ENCODE data around the gene PKIB.
"Not testable (repeated sequence)": the region's sequence is repeated elsewhere in the genome, so short reads cannot be mapped to it uniquely, and the experiment has no call there.

Gene PKIB

DNA sequence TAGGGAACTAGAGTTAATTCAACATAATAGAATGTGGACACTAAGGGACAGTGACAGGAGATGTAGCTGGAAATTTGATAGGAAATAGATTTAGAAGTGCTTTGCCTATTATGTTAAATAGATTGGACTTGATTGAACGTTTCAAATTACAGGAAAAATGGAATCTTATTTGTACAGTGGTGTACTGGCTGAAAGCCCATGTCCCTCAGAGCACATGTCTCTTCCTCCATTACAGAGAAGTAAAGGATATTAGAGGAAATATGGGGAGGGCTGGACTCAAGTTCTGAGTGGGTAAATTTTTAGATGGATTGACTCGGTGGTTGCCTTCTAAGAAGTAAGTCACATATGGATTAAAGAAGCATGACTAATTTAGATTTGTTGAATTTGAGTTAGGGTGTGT lies 11.4 kb downstream of the PKIB start:
- no peak for DNase-seq

- no peak for DNase-seq
Measured at GRCh38 chr6:122622479-122622878, 12.3 kb downstream of the PKIB start.

DNA sequence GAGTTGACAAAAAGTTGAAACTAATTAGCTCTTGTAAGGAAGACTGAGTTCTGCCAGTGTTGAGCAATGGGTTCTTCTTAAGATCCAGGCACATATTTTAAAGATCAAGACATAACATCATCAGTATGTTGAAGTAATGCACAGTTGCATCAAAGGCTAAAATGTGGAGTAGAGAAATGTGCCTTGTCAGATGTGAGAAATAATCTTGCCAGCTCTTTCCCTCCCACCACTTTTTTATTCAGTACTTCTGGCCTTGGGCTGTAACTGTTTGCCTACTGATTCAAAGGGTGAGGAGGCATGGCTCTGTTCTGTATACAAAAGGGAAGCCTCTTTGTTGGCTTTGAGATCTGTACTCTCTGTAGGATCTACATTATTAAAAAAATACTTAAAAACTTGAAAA lies 13.1 kb downstream of the PKIB start:
- no peak for DNase-seq

DNA sequence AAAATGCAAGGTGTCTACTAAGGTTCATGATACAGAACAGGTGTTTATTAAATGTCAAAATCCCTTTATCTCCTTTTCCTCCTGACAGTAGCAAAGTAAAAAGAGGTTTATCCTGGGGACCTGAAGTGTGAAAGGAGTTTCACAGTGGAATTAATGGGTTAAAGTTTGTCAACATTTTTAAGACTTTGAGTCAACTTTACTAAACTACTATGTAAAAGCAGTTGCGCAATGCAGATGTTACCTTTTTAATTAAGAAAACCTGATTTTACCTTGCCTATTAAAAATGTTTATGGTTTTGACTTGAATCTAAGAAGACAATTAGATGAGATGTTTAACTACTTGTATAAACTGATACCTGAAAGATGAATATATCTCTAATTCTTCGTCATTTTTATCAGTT lies 14.6 kb downstream of the PKIB start:
- no peak for DNase-seq

DNA sequence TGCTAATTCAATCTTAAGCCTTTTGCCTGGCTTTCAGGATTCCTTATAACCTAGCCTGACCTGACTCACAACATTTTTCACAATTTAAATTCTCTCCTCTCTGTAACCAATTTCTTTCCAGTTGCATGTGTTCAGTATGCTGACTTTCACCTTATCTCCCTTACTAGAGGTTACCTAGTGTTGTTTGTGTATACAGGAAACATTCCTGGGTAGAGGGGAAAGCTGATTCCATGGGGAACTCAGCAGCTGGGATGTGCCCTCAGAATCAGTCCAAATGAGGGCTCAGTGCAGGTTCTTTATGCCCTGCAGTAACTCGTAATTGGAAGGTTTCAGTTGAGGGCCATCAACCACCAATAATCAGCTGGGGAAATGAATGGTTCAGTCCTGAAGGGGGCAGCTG lies 18.5 kb downstream of the PKIB start:
- DNase-seq, result no peak

DNA sequence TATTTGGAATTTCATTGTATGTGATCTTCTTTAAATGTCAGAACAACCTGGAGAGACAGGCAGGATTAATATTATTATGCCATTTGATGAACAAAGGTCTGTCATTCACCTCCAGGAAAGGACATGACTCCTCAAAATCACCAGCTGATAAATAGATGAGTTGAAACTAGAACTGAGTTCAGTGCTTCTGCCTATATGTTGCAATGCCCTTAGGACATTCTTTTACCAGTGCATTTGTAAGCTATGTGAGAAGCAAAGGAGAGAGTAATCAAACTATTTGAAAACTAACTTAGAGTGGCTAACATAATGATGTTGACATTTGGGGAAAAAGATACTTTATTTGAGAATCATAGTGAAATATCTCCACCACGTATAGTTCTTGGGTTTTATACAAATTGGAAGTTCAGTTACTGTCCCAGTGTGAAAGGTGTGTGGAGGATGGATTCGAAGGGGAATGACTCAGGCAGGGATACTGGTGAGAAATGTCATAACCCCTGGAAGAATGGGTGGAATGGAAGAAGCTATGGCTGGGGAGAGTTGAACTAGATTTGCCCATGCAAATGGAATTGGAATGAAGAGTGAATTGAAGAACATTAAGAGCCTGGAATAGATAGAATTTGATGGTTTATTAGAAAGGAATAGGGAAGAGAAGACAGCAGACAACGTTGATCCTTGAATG lies 21.5 kb downstream of the PKIB start:
- no peak for DNase-seq

DNA sequence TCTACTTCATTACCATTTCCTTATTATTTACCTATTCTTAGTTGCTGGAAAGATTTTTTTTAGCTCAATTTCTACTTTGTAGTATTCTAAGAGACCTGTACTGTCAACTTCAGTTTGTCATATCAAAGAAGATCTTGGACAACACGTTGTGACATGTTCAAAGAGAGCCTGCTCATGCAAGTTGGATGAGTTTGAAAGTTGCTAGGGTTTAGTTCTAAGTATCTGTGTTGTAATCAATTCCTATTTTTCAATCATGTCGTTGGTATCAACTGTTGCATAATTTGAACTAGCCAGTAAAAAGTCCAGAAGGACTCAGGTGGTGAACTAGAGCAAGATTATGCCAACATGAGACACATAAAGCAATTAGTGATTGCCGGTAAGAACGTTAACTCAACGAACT lies 30.2 kb downstream of the PKIB start:
- DNase-seq, result no peak

DNA sequence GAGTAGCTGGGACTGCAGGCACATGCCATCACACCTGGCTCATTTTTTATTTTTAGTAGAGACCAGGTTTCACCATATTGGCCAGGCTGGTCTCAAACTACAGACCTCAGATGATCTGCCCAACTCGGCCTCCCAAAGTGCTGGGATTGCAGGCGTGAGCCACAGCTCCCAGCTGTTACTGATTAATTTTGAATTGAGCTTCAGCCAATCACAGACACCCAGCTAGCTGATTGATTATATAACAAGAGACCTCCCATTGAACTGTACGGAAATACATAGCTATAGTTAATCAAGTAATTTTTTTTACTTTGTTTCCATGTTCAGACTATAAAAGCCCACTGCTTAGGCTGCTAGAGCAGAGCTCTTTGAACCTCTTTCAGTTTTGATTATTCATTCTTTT lies 31.6 kb downstream of the PKIB start:
- DNase-seq, result no peak

GRCh38 chr6:122642604-122643003 lies 32.4 kb downstream of the PKIB start:
- DNase-seq, result not testable (repeated sequence)

GRCh38 chr6:122645256-122645655 lies 35.1 kb downstream of the PKIB start:
- DNase-seq, result no peak

GRCh38 chr6:122647765-122648164 lies 37.6 kb downstream of the PKIB start:
- DNase-seq, result no peak

DNA sequence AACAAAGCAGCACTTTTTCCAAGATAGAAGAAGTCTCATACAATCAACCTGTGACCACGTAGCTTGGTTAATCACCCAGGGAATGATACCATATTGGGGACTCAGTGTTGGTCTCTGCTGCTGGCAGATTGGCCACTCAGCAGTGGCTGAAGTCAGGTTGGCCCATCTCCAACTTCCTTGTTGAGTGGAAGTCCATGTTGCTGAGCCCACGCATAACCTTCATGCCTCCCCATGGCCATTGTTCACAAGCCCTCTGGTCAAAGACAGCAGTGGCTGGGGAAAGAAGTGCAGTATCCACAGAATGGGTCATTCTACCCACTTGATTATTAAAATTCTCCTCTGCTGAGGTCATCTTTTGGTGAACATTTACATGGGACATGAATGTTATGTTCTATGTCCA lies 38.5 kb downstream of the PKIB start:
- DNase-seq, result no peak

- DNase-seq, result no peak
Measured at GRCh38 chr6:122649701-122650100, 39.5 kb downstream of the PKIB start.

DNA sequence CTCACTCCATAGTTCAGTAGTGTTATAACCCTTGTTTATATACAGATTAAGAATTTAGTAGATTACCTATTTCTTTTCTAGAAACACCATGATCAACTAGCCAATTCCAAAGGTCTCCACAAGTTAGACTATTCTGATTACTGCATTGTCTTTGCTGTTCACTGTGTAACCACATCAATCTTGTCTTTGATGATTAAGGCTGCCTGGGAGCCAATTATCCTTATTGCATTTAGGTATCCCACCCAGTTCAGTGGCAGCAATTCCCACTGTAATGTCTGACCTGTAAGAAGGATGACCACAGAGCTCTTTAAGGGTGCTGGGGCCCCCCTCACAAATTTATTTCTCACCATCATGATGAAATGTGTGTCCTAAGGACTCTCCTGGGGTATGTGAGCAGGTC lies 40.2 kb downstream of the PKIB start:
- no peak for DNase-seq

- DNase-seq, result no peak
Measured at GRCh38 chr6:122651031-122651430, 40.8 kb downstream of the PKIB start.

DNA sequence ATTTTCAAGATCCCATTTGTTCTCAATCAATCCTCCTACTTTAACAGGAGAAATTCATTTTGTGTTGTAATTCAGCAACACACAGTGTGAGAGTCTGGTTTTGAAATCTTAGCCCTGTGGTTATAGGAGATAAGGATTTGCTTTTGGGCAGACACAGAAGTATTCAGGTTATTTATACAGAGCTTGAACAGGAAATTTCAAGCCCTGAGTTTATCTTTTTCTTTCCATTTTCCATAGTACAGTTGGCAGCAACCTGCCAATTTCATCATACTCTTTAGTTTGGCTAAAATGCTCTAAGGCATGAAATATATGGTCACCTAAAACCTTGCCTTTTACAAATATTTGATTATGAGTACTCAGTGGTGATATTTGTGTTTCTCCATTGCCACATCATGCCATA lies 41.4 kb downstream of the PKIB start:
- no peak for DNase-seq

DNA sequence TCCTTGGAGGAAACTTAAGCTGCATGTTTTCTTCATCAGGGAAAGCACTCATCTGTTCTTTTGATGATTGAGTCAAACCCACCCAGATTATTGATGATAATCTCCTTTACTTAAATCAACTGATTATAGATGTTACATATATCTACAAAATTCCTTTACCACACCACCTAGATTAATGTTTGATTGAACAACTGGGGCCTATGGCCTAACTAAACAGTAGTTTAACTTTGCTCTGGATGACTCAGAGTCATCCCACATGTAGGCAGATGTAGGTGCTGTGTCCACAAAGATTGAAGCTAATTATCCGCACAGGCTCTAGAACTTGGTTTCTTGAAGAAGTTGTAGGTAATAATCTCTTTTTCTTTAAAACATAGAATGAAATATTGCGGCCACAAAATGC lies 42.2 kb downstream of the PKIB start:
- DNase-seq, result no peak

DNA sequence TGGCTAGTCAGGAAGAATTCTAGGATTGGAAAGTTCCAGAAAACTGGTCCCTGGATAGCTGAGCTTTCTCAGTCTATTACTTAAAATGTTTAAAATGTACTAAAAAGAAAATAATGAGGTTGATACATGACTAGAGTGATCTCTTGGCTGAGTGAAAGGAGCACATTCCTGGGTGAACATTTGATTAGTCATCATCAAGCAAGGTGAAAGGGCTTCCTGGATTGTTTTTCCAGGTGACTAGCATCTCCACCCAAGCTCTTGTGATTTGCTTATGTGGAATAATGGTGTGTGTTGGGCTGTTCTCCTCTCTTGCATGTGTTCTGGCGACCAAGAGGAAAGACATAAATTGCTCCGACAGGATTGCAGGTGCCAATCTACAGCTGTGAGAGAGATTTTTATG lies 42.9 kb downstream of the PKIB start:
- DNase-seq, result no peak

- no peak for DNase-seq
Measured at GRCh38 chr6:122654012-122654411, 43.8 kb downstream of the PKIB start.

GRCh38 chr6:122657601-122658000 lies 47.4 kb downstream of the PKIB start:
- no peak for DNase-seq

DNA sequence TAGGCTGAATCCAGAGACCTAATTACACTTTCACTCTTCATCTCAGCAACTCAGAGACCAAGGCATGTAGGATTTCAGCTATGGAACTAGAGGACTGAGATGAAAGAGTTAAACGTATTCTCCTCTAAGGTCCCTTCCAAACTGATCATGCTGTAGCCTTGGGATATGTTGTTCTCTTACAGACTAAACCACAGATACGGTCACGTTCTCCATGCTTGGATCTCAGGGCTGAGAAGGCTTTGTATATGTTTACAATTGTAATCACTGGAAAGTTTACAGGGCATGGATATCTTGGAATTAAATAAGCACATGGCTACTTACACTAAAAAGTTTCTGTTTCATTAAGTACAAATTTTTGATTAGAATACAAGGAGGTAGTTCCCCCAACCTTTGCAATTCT lies 50.1 kb downstream of the PKIB start:
- no peak for DNase-seq

DNA sequence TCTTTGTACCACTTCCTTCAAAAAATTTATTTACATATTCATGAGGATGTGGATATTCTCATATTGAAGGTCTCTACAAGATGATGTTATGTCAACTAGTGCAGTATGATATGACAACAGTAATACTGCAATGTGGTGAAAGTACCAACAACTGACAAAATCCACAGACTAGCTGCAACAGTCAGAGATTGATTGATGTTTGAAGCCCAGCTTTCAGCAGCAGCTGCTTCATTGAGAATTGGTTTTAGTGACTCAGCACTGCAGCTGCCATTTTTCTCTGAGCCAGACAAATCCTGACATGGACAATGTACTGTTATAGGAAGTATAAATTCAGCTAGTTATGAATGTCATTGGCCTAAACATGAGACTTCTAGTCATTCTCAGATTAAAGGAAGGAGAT lies 53.8 kb downstream of the PKIB start:
- DNase-seq, result no peak

DNA sequence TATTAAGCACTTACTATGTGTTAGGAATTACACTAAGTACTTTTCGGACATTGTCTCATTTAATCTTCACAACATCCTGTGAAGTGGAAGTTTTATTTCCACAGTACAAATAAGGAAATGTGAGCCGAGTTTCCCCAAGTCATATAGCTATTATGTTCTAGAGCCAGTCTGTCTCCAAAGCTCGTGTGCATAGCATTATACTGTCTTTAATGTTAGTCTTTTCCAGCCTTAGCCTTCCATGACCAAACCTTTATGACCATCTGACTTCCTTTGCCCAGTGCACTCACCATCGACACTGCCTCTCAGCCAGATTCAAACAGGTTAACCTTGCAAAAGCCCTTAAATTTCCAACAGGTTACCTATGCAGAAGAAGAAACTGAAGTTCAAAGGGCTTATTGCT lies 55.7 kb downstream of the PKIB start:
- no peak for DNase-seq

GRCh38 chr6:122666418-122666817 lies 56.2 kb downstream of the PKIB start:
- DNase-seq, result no peak

- DNase-seq, result no peak
Measured at GRCh38 chr6:122669418-122669817, 59.2 kb downstream of the PKIB start.

GRCh38 chr6:122669868-122670267 lies 59.7 kb downstream of the PKIB start:
- no peak for DNase-seq

Data from central memory CD4-positive, alpha-beta T cell (primary cell).